MM.1S (cell line): ENCODE data around the gene PM20D1.
A peak's percentile ranks its signal among the peaks of the same experiment; 100 is the strongest.

Experiments used
- DNase-seq: peaks from one replicate; pipeline ENCODE4 v3.0.0-alpha.2; 2015
- H2AFZ ChIP-seq: fragments of 300-600 bp; sonication (generic); 2 replicates; pipeline ENCODE4 v1.6.0; 2016; ENCODE audit warnings: antibody characterized with exemption, low read length
- H3F3A ChIP-seq: fragments of 300-600 bp; sonication (generic); 2 replicates; pipeline ENCODE4 v1.6.1; 2016; ENCODE audit warnings: mild to moderate bottlenecking, antibody characterized with exemption, low read length, moderate library complexity, mixed read lengths; ENCODE audit not compliant: insufficient read depth
- H3K27ac ChIP-seq: fragments of 300-600 bp; sonication (generic); 2 replicates; pipeline ENCODE4 v1.5.1; 2016; ENCODE audit warnings: mild to moderate bottlenecking, low read length
- H3K27me3 ChIP-seq: fragments of 300-600 bp; sonication (generic); replicated peaks from 2 replicates; pipeline ENCODE4 v1.6.0; 2016; ENCODE audit warnings: low read length; ENCODE audit not compliant: insufficient read depth
- H3K36me3 ChIP-seq: fragments of 300-600 bp; sonication (generic); replicated peaks from 2 replicates; pipeline ENCODE4 v1.6.1; 2016; ENCODE audit warnings: mild to moderate bottlenecking, low read length, mixed read lengths; ENCODE audit not compliant: insufficient read depth
- H3K4me1 ChIP-seq: fragments of 300-600 bp; sonication (generic); 2 replicates; pipeline ENCODE4 v1.6.1; 2016; ENCODE audit warnings: low read length, mixed read lengths
- H3K4me2 ChIP-seq: fragments of 300-600 bp; sonication (generic); 2 replicates; pipeline ENCODE4 v1.6.0; 2016; ENCODE audit warnings: low read depth, low read length
- H3K4me3 ChIP-seq: fragments of 300-600 bp; sonication (generic); 2 replicates; pipeline ENCODE4 v1.5.1; 2016; ENCODE audit warnings: low read length, mixed read lengths
- H3K79me2 ChIP-seq: fragments of 300-600 bp; sonication (generic); 2 replicates; pipeline ENCODE4 v1.6.1; 2016; ENCODE audit warnings: mixed run types, low read length, mixed read lengths
- H3K9ac ChIP-seq: fragments of 300-600 bp; sonication (generic); 2 replicates; pipeline ENCODE4 v1.6.1; 2016; ENCODE audit warnings: low read length, mixed read lengths
- H3K9me2 ChIP-seq: fragments of 300-600 bp; sonication (generic); replicated peaks from 2 replicates; pipeline ENCODE4 v1.6.1; 2016; ENCODE audit warnings: mild to moderate bottlenecking, low read length, mixed read lengths; ENCODE audit not compliant: insufficient read depth
- H3K9me3 ChIP-seq: fragments of 300-600 bp; sonication (generic); replicated peaks from 2 replicates; pipeline ENCODE4 v1.6.1; 2016; ENCODE audit warnings: mild to moderate bottlenecking, low read length, mixed read lengths; ENCODE audit not compliant: insufficient read depth
- H4K20me1 ChIP-seq: fragments of 300-600 bp; sonication (generic); 2 replicates; pipeline ENCODE4 v1.6.1; 2016; ENCODE audit warnings: mild to moderate bottlenecking, low read length, moderate library complexity, mixed read lengths; ENCODE audit not compliant: insufficient read depth
- CTCF ChIP-seq: fragments of 300-600 bp; sonication (generic); IDR thresholded peaks from 2 replicates; pipeline ENCODE4 v1.5.1; 2016; ENCODE audit warnings: antibody characterized with exemption, low read length, mixed read lengths
- EZH2 ChIP-seq: fragments of 300-600 bp; sonication (generic); optimal IDR thresholded peaks from 2 replicates; pipeline ENCODE3; 2017; ENCODE audit warnings: low read depth, mild to moderate bottlenecking, antibody characterized with exemption, low read length, mixed read lengths
- EZH2phosphoT487 ChIP-seq: fragments of 300-600 bp; sonication (generic); IDR thresholded peaks from 2 replicates; pipeline ENCODE4 v1.6.1; 2018; ENCODE audit warnings: antibody characterized with exemption, low read length

The PM20D1 gene

DNA sequence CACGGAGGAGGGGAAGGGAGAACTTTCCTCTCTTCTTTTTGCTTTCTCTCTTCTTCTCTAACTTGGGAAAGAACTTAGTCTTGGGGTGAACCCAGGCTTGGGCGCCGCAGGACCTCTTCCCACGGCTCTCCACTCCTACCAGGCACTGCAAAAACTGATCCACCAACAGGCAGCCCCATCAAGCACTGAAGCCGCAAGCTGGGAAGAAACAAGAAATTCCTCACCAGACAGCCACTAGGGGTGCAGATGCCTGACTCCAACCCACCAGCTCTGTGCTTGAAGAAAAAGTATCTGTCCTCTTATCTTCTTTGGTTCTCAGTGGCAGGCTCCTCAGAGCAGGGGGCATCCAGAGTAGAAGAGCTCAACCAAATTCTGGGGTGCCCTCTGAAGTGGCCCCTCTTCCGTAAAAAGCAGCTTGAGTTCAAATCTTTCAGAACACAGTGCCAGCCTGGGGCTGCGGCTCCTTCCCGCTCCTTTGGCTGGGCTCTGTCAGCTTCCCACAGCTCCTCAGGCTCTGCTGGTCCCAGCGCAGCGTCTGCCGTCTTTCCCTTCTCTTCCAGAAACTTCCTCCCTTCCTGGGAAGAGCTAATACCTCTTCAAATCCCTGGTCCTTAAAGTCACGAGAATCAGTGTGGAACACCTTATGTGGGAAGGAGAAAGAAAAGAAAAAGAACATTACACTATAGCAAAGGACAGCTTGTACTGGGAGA, 39.3 kb downstream of the PM20D1 start:
- H3F3A ChIP-seq = peaks cover 7% of the 10 kb centered on the region
- no peaks in the 10 kb centered on the region for H3K36me3 ChIP-seq
- H2AFZ ChIP-seq = no peak overlapping the region
- H3K9ac ChIP-seq = no peak overlapping the region
- no peaks in the 10 kb centered on the region for H4K20me1 ChIP-seq
- H3K27ac ChIP-seq = no peak overlapping the region
- peak; percentile 30 for TF ChIP-seq CTCF
- TF ChIP-seq EZH2phosphoT487 = no peak
- TF ChIP-seq EZH2 = no peak
- H3K4me1 ChIP-seq = peaks cover 8% of the 10 kb centered on the region; the same call in 1 of the 2 replicates
- no peaks in the 10 kb centered on the region for H3K9me2 ChIP-seq
- H3K4me3 ChIP-seq = no peak overlapping the region
- DNase-seq = no peak
- no peaks in the 10 kb centered on the region; the same call in 1 of the 2 replicates for H3K27me3 ChIP-seq
- H3K9me3 ChIP-seq = no peaks in the 10 kb centered on the region
- no peaks in the 10 kb centered on the region for H3K79me2 ChIP-seq
- H3K4me2 ChIP-seq = no peak overlapping the region

DNA sequence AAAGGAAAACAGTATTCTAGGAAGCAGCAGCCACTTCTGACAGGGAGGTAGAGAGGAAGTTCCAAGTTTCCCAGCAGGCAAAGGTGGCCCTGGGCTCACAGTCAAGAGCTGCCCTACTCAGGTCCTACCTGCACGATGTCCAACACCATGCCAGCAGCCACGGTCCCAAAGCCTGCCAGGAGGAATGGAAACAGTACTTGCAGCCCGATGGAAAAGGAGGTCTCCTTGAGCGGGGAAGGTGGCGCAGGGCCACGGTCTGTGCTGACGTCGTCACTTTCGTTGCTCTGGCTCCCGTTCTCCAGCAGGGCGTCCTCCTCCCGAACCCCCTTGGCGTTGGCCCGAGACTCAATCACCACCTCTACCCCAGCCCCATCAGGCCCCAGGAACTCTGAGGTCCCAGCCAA, 40.0 kb downstream of the PM20D1 start:
- H3K79me2 ChIP-seq = no peaks in the 10 kb centered on the region
- no peaks in the 10 kb centered on the region for H3K9me2 ChIP-seq
- peaks cover 8% of the 10 kb centered on the region; the same call in 1 of the 2 replicates for H3K4me1 ChIP-seq

DNA sequence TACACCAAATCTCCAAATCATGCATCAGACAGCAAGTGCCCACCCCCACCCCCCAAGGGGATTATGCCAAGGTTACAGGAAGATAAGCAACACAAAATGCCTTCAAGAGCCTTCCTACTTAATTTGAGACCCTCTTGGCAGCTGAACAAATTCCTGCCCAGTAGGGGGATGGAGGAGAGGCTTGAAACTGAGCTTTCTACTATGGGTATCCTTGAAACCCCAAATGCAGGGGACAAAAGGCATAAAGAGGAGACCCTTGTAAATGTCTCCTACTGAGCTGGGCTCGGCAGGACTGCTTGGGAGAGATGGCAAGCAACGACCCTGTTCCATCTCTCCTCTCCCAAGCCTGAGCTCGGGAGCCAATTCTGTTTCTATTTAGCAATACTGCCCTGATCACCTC, 40.5 kb downstream of the PM20D1 start:
- Histone ChIP-seq H3K9me2 (no peaks in the 10 kb centered on the region), H3K4me3 (no peak overlapping the region), H3F3A (peaks cover 7% of the 10 kb centered on the region), H3K4me1 (peaks cover 8% of the 10 kb centered on the region; the same call in 1 of the 2 replicates), H4K20me1 (no peaks in the 10 kb centered on the region), H3K27ac (no peak overlapping the region), H3K9ac (no peak overlapping the region), H3K36me3 (no peaks in the 10 kb centered on the region), H3K9me3 (no peaks in the 10 kb centered on the region), H3K4me2 (no peak overlapping the region), H2AFZ (no peak overlapping the region), H3K27me3 (no peaks in the 10 kb centered on the region; the same call in 1 of the 2 replicates), H3K79me2 (no peaks in the 10 kb centered on the region)
- TF ChIP-seq EZH2phosphoT487 (no peak), CTCF (no peak), EZH2 (no peak)
- no peak for DNase-seq

More for the DNA sequence above, 40.0 kb downstream of the PM20D1 start:
- TF ChIP-seq EZH2phosphoT487 (no peak), CTCF (no peak), EZH2 (no peak)
- no peak for DNase-seq
- H3K9ac ChIP-seq = no peak overlapping the region
- H3F3A ChIP-seq = peaks cover 7% of the 10 kb centered on the region
- no peak overlapping the region for H3K4me3 ChIP-seq
- H3K9me3 ChIP-seq = no peaks in the 10 kb centered on the region
- H3K4me2 ChIP-seq = no peak overlapping the region
- no peak overlapping the region for H3K27ac ChIP-seq
- no peak overlapping the region for H2AFZ ChIP-seq
- H3K27me3 ChIP-seq = no peaks in the 10 kb centered on the region; the same call in 1 of the 2 replicates
- no peaks in the 10 kb centered on the region for H4K20me1 ChIP-seq
- no peaks in the 10 kb centered on the region for H3K36me3 ChIP-seq
